PFSK-1 (cell line): ENCODE results near the gene SLC12A9. TPM values are rescaled to one million over a fixed set of nuclear protein-coding genes. Genes with fewer than 3 reads are reported as not detected.

Experiments used
- FOXP2 ChIP-seq: optimal IDR thresholded peaks from 2 replicates; pipeline ENCODE3; 2011; ENCODE audit warnings: borderline replicate concordance, control low read depth, inconsistent platforms; ENCODE audit not compliant: insufficient read depth; ENCODE audit errors: extremely low read length, extremely low read depth
- POLR2AphosphoS5 ChIP-seq: IDR thresholded peaks from 2 replicates; pipeline ENCODE4 v1.6.1; 2012; ENCODE audit warnings: low read depth, mild to moderate bottlenecking, control low read depth, low read length, moderate library complexity
- REST ChIP-seq, 2 experiments: IDR thresholded peaks; 2 replicates each; pipeline versions ENCODE4 v1.6.1 to v1.8.0; 2011 to 2012; ENCODE audit warnings: low read depth in 2 of 2, low read length in 2 of 2, control low read depth in 1 of 2, inconsistent platforms in 1 of 2, mild to moderate bottlenecking in 1 of 2, moderate library complexity in 1 of 2; ENCODE audit not compliant: insufficient read depth in 1 of 2
- SIN3A ChIP-seq: IDR thresholded peaks from 2 replicates; pipeline ENCODE4 v1.6.1; 2012; ENCODE audit warnings: mild to moderate bottlenecking, low read length, moderate library complexity, borderline replicate concordance; ENCODE audit not compliant: insufficient read depth
- TAF1 ChIP-seq: IDR thresholded peaks from 2 replicates; pipeline ENCODE4 v1.6.1; 2012; ENCODE audit warnings: low read length, control low read depth, borderline replicate concordance; ENCODE audit not compliant: insufficient read depth
- polyA plus RNA-seq: library from polyadenylated mRNA; unstranded; fragments of >200 nt; gene quantifications from one replicate; pipeline ENCODE4 v1.2.1, GENCODE V29; 2012; ENCODE audit warnings: low read depth, missing spikeins; ENCODE audit not compliant: insufficient read length

The SLC12A9 gene
- polyA plus RNA-seq = 22.0 TPM

GRCh38 chr7:100852048-100852872 is at the start of gene SLC12A9:
SLC12A9 (plus strand) TSS chr7:100852713; CDS start chr7:100854198, 1,485 bp downstream.
- 0 out of 4 replicates have a peak, but pooled peaks of 1 of the 2 experiments have one; percentile 19 for TF ChIP-seq REST (IDR thresholded peaks at IDR 0.05; ENCODE audit: insufficient read depth in 1 of 2, low read depth in 2 of 2, low read length in 2 of 2)
- peak; percentile 32 for TF ChIP-seq FOXP2
- peak; percentile 70 for TF ChIP-seq POLR2AphosphoS5
- TF ChIP-seq SIN3A = peak; percentile 31; the same call in 1 of the 2 replicates
- TF ChIP-seq TAF1 = 0 out of 2 replicates have a peak, but pooled peaks have one; percentile 47

DNA sequence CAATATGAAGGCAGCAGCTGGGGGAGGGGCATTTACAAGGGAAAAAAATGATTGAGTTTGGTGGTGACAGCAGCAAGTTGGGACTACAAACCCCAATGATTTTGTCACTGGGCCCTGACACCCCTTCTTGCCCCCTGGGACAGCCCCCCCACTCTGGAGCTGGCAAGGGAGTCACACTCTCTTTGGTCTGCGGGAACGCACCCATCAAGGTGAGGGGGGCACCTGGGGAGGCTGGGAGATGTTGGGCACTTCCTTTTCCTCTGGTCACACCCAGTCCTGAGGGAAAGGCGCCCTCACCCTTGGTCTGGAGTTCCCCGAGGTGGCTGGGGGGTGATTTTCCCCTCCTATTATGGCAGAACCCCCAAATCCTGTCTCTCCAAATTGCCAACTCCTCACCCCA is 49.6 kb upstream of the SLC12A9 start:
- no peak for TF ChIP-seq SIN3A
- TF ChIP-seq TAF1 = no peak
- no peak for TF ChIP-seq FOXP2
- no peak for TF ChIP-seq REST (IDR thresholded peaks at IDR 0.05; ENCODE audit: insufficient read depth in 1 of 2, low read depth in 2 of 2, low read length in 2 of 2)
- TF ChIP-seq POLR2AphosphoS5 = no peak

- TF ChIP-seq SIN3A = no peak
These were observed 48.9 kb upstream of the SLC12A9 start for GRCh38 chr7:100803398-100804161.

DNA sequence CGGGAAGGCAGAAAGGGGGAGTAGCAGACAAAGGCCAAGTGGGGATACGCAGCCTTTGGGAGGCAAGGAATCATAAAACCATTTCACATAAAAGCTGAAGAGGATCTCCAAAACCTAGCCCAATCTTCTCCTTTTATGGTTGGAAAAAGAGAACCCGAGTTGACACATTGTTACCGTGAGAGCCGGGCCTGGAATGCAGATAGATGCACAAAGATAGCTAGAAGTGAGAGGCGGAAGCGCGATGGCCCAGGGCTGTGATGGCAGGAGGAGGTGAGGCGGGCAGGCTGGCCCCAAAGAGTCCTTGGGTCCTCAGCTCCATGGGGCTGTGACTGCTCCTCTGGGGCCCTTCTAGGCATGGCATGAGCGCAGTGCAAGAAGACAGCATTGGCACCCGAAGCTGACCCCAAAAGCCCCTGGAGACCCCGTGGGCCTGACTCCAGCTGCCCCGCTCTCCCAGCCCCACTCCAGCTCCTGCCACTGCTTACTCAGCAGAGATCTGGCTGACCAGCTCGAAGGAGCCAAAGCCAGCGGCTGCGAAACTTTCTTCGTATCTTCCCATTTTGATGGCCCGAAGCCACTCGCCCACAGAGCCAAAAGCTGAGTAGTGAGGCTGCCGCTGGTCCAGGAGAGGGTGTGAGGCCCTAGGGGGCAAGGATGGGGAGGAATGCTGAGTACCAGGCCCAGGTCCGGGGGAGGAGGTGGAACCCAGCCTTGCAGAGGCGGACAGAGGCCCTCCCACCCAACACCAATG is 47.7 kb upstream of the SLC12A9 start:
- TF ChIP-seq SIN3A = no peak
- TF ChIP-seq FOXP2 = no peak
- no peak for TF ChIP-seq POLR2AphosphoS5
- TF ChIP-seq REST (IDR thresholded peaks at IDR 0.05; ENCODE audit: insufficient read depth in 1 of 2, low read depth in 2 of 2, low read length in 2 of 2) = no peak

- TF ChIP-seq REST (IDR thresholded peaks at IDR 0.05; ENCODE audit: insufficient read depth in 1 of 2, low read depth in 2 of 2, low read length in 2 of 2) (no peak), FOXP2 (no peak), POLR2AphosphoS5 (no peak), SIN3A (no peak), TAF1 (no peak)
These were observed 46.2 kb upstream of the SLC12A9 start for GRCh38 chr7:100806276-100806675.
